ENCODE results near the gene TMEM187.

The TMEM187 gene

DNA sequence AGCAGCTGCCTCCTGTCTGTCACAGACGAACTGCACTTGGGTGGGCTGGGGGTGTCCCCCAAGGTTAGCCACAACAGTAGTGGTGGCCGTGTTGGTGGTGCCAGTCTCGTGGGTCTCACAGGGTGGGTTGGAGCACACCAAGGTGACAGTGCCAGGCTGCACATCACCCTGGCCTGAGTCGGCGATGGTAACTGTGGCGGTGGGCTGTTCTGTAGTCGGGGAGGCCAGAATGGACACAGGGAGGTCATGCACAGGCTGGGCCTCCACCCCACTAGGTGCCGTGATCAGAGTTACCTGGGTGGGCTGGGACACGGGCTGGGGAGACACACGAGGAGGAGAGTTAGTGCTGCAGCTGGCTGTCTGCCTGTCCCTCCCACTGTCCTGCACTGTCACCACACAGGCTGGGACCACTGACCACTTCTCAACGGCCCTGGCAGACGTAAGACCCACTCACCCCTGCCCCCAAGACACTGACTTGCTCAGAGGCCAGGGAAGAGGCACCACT is 17.3 kb upstream of the TMEM187 start:
- no peak for DNase-seq (ENCODE audit: low spot score)

GRCh38 chrX:153956044-153956907 is 16.3 kb upstream of the TMEM187 start:
- DNase-seq (ENCODE audit: low spot score), result no peak

DNA sequence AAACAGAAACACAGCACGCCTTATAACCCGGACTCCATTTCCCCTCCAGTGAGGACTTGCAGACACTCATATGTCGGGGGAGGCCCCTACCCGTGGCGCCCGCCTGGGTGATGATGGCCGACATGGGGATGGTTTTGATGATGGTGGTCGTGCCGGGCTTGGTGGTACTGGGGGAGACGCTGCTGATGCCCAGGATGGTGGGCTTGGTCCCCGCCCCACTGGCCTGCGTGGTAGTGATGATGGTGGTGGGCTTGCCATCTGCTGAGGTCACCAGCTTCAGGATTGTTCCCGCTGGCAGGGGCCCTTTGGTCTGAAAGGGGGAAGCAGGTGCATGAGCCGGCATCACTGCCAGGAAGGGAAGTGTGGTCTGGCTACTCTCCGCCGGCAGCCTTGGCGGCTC is 15.3 kb upstream of the TMEM187 start:
- DNase-seq (ENCODE audit: low spot score), result no peak

- DNase-seq (ENCODE audit: low spot score), result no peak
Measured at GRCh38 chrX:153958605-153959004, 13.9 kb upstream of the TMEM187 start.

GRCh38 chrX:153959649-153960048 is 12.9 kb upstream of the TMEM187 start:
- DNase-seq (ENCODE audit: low spot score), result no peak

DNA sequence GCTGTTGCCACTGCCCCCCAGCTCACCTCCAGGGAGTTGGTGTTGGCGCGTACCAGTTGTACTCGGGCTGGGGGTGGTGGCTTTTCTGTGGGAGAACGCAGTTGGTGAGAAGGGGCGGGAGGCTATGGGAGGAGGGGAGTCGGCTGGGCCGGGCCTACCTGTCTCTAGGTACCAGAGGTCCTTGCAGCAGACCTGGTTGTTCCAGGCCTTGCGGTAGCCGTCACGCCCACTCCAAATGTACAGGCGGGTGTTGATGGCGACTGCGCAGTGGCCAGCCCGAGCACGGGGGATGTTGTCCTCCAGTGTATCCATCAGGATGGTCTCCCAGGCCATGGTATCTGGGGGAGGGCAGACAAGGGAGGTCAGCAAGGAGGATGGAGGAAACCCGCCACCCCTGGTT is 12.5 kb upstream of the TMEM187 start:
- no peak for DNase-seq (ENCODE audit: low spot score)

DNA sequence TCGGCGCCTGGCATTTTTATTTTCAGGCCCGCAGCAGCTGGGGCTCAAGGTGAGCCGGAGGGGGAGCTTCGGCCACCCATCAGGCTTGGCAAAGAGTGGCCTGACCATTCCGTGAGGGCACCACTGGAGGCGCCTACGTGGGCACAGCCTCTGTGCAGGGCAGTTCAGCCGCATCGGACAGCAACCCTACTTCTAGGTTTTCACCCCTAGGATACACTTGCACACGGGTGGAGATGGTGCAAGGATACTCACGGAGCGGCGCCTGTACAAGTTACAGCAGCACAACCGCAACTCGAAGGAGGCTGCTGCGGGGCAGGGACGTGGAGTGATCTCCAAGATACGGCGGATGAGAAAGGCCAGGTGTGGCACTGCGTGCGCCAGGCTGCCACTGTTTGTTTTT is 11.8 kb upstream of the TMEM187 start:
- no peak for DNase-seq (ENCODE audit: low spot score)

GRCh38 chrX:153961292-153961691 is 11.3 kb upstream of the TMEM187 start:
- no peak for DNase-seq (ENCODE audit: low spot score)

GRCh38 chrX:153963546-153963945 is 9.0 kb upstream of the TMEM187 start:
- DNase-seq (ENCODE audit: low spot score), result no peak

- no peak for DNase-seq (ENCODE audit: low spot score)
Measured at GRCh38 chrX:153964105-153964504, 8.4 kb upstream of the TMEM187 start.

DNA sequence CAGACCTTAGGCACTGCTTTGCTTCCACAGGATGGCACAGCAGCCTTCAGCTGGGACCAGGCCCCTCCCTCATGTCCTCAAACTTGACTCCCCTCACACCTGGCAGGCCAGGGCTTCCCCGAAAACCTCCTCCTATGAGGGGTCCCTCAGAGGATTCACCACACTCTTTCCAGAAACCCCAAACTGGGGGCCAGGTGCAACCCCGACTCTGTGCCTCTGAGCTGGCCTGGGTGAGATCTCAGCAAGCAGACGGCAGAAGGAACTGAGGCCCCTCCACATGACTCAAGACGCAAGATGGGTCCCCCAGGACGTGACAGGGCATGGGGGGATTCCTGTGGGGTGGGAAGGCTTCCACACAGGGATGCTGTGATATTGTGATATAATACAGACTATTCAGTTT is 7.1 kb upstream of the TMEM187 start:
- DNase-seq (ENCODE audit: low spot score), result no peak

DNA sequence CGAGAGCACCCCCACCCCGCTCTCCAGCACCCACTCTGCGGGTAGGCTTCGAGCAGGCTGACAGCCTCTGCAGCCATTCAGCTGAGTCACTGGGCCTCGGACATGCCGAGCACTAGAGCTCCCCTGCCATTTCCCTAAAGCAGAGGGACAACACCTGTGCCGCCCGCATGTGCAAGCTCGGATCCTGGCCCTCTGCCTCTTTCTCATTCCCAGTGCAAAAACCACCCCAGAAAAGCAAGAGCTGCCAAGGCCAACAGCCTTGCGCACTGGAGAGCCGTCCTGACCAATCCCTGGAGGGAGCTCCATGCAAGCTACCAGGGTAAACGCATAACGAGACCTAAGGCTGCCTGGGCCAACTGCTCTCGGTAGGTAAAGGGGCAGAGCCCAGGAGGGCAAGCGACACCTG is 6.3 kb upstream of the TMEM187 start:
- no peak for DNase-seq (ENCODE audit: low spot score)

- DNase-seq (ENCODE audit: low spot score), result no peak
Measured at GRCh38 chrX:153966841-153967535, 5.6 kb upstream of the TMEM187 start.

GRCh38 chrX:153967536-153968224 is 4.9 kb upstream of the TMEM187 start:
- DNase-seq (ENCODE audit: low spot score), result no peak

DNA sequence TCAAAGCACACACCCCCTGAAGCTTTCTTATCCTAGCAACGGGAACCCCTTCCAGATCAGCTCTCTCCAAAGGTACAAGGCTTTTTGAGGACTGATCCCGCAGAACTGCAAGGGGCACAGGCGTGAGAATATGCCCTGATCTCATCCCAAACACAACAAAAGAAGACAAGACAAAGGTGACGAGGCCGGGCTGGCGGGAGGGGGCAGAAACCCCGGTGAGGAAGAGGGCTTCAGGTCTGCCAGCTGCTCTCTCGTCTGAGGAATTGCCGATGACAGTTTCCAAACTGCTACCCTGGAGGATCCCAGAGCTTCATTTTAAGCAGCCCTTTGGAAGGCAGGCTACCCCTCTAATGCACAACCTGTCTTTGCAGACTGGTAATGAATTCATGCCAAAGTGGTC is 4.3 kb upstream of the TMEM187 start:
- no peak for DNase-seq (ENCODE audit: low spot score)

DNA sequence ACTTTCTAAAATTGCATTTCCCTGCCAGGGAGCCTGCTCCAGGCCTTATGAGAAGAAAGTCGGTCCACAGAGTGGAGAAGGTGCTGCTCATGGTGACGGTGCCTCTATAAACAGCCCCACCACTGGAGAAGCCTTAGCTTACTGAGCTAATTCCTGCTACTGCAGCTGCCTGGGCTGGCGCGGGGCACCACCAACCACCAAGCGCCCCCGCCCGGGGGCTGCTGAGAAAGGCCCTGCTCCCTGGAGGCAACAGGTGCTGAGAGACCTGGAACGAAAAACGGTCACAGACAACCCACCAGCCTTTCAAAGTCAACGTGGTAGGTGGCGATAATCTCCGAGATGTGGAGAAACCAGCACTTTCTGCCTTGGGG is 3.8 kb upstream of the TMEM187 start:
- DNase-seq (ENCODE audit: low spot score), result no peak

- no peak for DNase-seq (ENCODE audit: low spot score)
Measured at GRCh38 chrX:153969125-153969903, 3.2 kb upstream of the TMEM187 start.

- DNase-seq (ENCODE audit: low spot score), result no peak
Measured at GRCh38 chrX:153969904-153970356, 2.6 kb upstream of the TMEM187 start.

- no peak for DNase-seq (ENCODE audit: low spot score)
Measured at GRCh38 chrX:153970357-153971123, 2.0 kb upstream of the TMEM187 start.

DNA sequence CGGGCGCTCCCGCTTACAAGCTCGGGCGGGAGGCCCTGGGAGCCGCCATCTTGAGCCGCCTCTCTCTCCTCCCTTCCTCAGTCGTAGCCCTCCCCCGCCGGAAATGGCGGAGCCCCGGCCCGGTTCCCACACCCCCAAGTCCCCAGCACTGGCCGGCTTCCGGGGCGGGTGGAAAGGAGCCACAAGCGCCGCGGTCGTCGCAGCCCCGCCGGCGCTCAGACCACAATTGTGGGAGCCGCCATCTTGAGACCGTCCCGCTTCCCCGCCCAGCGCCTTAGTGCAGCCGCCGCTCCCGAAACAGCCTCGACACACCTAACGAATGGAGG is 1.5 kb upstream of the TMEM187 start:
- DNase-seq (ENCODE audit: low spot score), result peak; percentile 68
